CD14-positive monocyte (primary cell): ENCODE data around the gene TULP1. TPM values are rescaled to one million over a fixed set of nuclear protein-coding genes. Genes with fewer than 3 reads are reported as not detected.

Experiments used
- DNase-seq, 3 donors: peaks; one replicate each; pipeline ENCODE4 v3.0.0-alpha.2; 2011 to 2022
- H2AFZ ChIP-seq: 2 replicates; pipeline ENCODE4 v1.6.0; 2012; ENCODE audit warnings: mild to moderate bottlenecking, low read depth, low read length, inconsistent platforms; ENCODE audit not compliant: insufficient read depth, poor library complexity, severe bottlenecking
- H3K27ac ChIP-seq, 2 donors: 1 replicate in 1 of 2; 2 replicates in 1 of 2; pipeline ENCODE4 v1.5.1; 2012 to 2013; ENCODE audit warnings: low read length in 2 of 2, control low read depth in 1 of 2, inconsistent platforms in 1 of 2, low read depth in 1 of 2, mild to moderate bottlenecking in 1 of 2
- H3K27me3 ChIP-seq, 2 donors: one replicate each; pipeline versions ENCODE4 v1.6.0 to v1.6.1; 2011 to 2013; ENCODE audit warnings: low read length in 2 of 2; ENCODE audit not compliant: control insufficient read depth in 2 of 2, insufficient read depth in 2 of 2
- H3K36me3 ChIP-seq, 2 donors: replicated peaks in 1 of 2; 1 replicate in 1 of 2; 2 replicates in 1 of 2; pipeline versions ENCODE4 v1.5.1 to v1.6.1; 2012 to 2013; ENCODE audit warnings: low read length in 2 of 2, control low read depth in 1 of 2, inconsistent platforms in 1 of 2, mild to moderate bottlenecking in 1 of 2; ENCODE audit not compliant: insufficient read depth in 2 of 2, control insufficient read depth in 1 of 2
- H3K4me1 ChIP-seq, 2 donors: 1 replicate in 1 of 2; 2 replicates in 1 of 2; pipeline versions ENCODE4 v1.5.1 to v1.6.1; 2012 to 2013; ENCODE audit warnings: low read length in 2 of 2, control low read depth in 1 of 2, inconsistent platforms in 1 of 2, mild to moderate bottlenecking in 1 of 2, moderate library complexity in 1 of 2; ENCODE audit not compliant: insufficient read depth in 2 of 2, control insufficient read depth in 1 of 2
- H3K4me2 ChIP-seq: replicated peaks from 2 replicates; pipeline ENCODE3; 2012; ENCODE audit warnings: low read length, moderate library complexity, mild to moderate bottlenecking; ENCODE audit not compliant: poor library complexity, severe bottlenecking; ENCODE audit errors: extremely low read depth
- H3K4me3 ChIP-seq, 3 experiments: fragments of 200-600 bp in 1 of 3; sonication (generic) in 1 of 3; replicated peaks in 1 of 3; 1 replicate in 2 of 3; 2 replicates in 1 of 3; pipeline ENCODE4 v1.5.1; 2011 to 2013; ENCODE audit warnings: low read length in 3 of 3, mild to moderate bottlenecking in 3 of 3, control low read depth in 2 of 3, low read depth in 2 of 3, inconsistent platforms in 1 of 3, moderate library complexity in 1 of 3
- H3K79me2 ChIP-seq: 2 replicates; pipeline ENCODE4 v1.6.0; 2012; ENCODE audit warnings: mild to moderate bottlenecking, control low read depth, inconsistent platforms, low read length, moderate library complexity; ENCODE audit not compliant: insufficient read depth
- H3K9ac ChIP-seq: 2 replicates; pipeline ENCODE4 v1.6.0; 2017; ENCODE audit warnings: low read length, mild to moderate bottlenecking; ENCODE audit not compliant: insufficient read depth, poor library complexity, severe bottlenecking
- H3K9me3 ChIP-seq, 2 donors: replicated peaks in 1 of 2; 1 replicate in 1 of 2; 2 replicates in 1 of 2; pipeline versions ENCODE4 v1.5.1 to v1.6.1; 2012 to 2013; ENCODE audit warnings: low read length in 2 of 2, control low read depth in 1 of 2; ENCODE audit not compliant: control insufficient read depth in 1 of 2, insufficient read depth in 1 of 2
- H4K20me1 ChIP-seq: 2 replicates; pipeline ENCODE4 v1.6.0; 2012; ENCODE audit warnings: mild to moderate bottlenecking, low read length, control low read depth, moderate library complexity; ENCODE audit not compliant: insufficient read depth
- H3K27ac Mint-ChIP-seq, 7 donors: one replicate each; pipeline ENCODE4 v1.8.0; 2020; ENCODE audit warnings: mild to moderate bottlenecking in 7 of 7, mixed read lengths in 7 of 7, moderate library complexity in 6 of 7, inconsistent platforms in 2 of 7
- H3K27me3 Mint-ChIP-seq, 3 donors: one replicate each; pipeline ENCODE4 v1.8.0; 2021 to 2022; ENCODE audit warnings: low read depth in 3 of 3, mild to moderate bottlenecking in 3 of 3, mixed read lengths in 3 of 3, moderate library complexity in 3 of 3, inconsistent platforms in 1 of 3
- H3K36me3 Mint-ChIP-seq, 2 donors: one replicate each; pipeline ENCODE4 v1.8.0; 2020; ENCODE audit warnings: mixed read lengths in 2 of 2, inconsistent platforms in 1 of 2, mild to moderate bottlenecking in 1 of 2
- H3K4me1 Mint-ChIP-seq: one replicate; pipeline ENCODE4 v1.8.0; 2020; ENCODE audit warnings: mild to moderate bottlenecking, mixed read lengths
- H3K4me3 Mint-ChIP-seq, 2 donors: one replicate each; pipeline ENCODE4 v1.8.0; 2020; ENCODE audit warnings: mild to moderate bottlenecking in 2 of 2, mixed read lengths in 2 of 2, moderate library complexity in 1 of 2
- H3K9me3 Mint-ChIP-seq, 7 donors: one replicate each; pipeline ENCODE4 v1.8.0; 2020 to 2022; ENCODE audit warnings: mixed read lengths in 7 of 7, mild to moderate bottlenecking in 6 of 7, moderate library complexity in 6 of 7, inconsistent platforms in 2 of 7
- WGBS: methylation state at CpG from one replicate; pipeline ENCODE4 v1.1.5; 2013; ENCODE audit warnings: missing lambda C conversion rate; ENCODE audit not compliant: insufficient coverage; 5-methylcytosine and 5-hydroxymethylcytosine counted together
- intact Hi-C, 2 donors: fragments of 100-400 bp; cut with micrococcal nuclease; formaldehyde crosslinking; loops; one replicate each; pipeline versions ENCODE4 v1.15.0 to v1.15.1; 2023
- polyA plus RNA-seq, 3 donors: library from polyadenylated mRNA; depleted of rRNA in 1 of 3; unstranded in 2 of 3; stranded (reverse) in 1 of 3; fragments of 300-500 nt in 2 of 3; fragments of >200 nt in 1 of 3; fragmentation: Illumina TruSeq in 2 of 3; gene quantifications; 1 replicate in 2 of 3; 2 replicates in 1 of 3; pipeline ENCODE4 v1.2.3, GENCODE V29; 2012 to 2021
- TF ChIP-seq, protein P1 (sequence below): fragments of 200-600 bp; IDR thresholded peaks from one replicate; pipeline ENCODE4 v1.8.0; 2022; ENCODE audit warnings: antibody characterized with exemption, mild to moderate bottlenecking

Gene TULP1
- polyA plus RNA-seq, 3 donors: not detected

DNA sequence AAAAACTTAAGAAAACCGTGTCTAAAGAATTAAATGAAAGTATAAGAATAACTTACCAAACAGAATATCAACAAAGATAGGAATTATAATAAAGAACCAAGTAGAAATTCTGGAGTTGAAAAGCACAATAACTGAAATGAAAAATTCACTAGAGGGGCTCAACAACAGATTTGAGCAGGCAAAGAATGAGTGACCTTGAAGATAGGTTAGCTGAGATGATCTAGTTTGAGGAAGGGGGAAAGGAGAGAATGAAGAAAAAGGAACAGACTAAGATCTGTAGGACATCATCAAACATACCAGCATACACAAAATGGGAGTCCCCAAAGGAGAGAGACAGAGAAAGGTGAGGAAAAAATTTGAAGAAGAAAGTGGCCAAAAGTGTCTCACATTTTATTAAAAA lies 37.7 kb upstream of the TULP1 start:
- Histone ChIP-seq H3K9ac (no peak overlapping the region), H3K4me2 (no peak overlapping the region), H3K79me2 (no peaks in the 10 kb centered on the region), H3K4me3 (no peak overlapping the region), H3K27ac (no peak overlapping the region), H3K36me3 (no peaks in the 10 kb centered on the region), H3K27me3 (no peaks in the 10 kb centered on the region), H3K9me3 (peaks cover 0 to 15% of the 10 kb centered on the region in 2 donors), H3K4me1 (no peaks in the 10 kb centered on the region), H4K20me1 (no peaks in the 10 kb centered on the region), H2AFZ (no peak overlapping the region)
- Mint-ChIP-seq H3K27me3 (peaks cover 1 to 12% (median 2%) of the 10 kb centered on the region in 3 donors), H3K4me3 (no peak overlapping the region), H3K27ac (peak overlapping the region in 1 of 7 donors; percentile 50), H3K4me1 (peaks cover 2% of the 10 kb centered on the region), H3K36me3 (no peaks in the 10 kb centered on the region), H3K9me3 (peaks cover 6 to 24% (median 18%) of the 10 kb centered on the region in 7 donors)
- TF ChIP-seq, protein P1, sequence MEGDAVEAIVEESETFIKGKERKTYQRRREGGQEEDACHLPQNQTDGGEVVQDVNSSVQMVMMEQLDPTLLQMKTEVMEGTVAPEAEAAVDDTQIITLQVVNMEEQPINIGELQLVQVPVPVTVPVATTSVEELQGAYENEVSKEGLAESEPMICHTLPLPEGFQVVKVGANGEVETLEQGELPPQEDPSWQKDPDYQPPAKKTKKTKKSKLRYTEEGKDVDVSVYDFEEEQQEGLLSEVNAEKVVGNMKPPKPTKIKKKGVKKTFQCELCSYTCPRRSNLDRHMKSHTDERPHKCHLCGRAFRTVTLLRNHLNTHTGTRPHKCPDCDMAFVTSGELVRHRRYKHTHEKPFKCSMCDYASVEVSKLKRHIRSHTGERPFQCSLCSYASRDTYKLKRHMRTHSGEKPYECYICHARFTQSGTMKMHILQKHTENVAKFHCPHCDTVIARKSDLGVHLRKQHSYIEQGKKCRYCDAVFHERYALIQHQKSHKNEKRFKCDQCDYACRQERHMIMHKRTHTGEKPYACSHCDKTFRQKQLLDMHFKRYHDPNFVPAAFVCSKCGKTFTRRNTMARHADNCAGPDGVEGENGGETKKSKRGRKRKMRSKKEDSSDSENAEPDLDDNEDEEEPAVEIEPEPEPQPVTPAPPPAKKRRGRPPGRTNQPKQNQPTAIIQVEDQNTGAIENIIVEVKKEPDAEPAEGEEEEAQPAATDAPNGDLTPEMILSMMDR: no peak
- DNase-seq: no peak
- WGBS: no CpG with 5 or more reads among the region's 1 CpG
- intact Hi-C loops: no loop called here

DNA sequence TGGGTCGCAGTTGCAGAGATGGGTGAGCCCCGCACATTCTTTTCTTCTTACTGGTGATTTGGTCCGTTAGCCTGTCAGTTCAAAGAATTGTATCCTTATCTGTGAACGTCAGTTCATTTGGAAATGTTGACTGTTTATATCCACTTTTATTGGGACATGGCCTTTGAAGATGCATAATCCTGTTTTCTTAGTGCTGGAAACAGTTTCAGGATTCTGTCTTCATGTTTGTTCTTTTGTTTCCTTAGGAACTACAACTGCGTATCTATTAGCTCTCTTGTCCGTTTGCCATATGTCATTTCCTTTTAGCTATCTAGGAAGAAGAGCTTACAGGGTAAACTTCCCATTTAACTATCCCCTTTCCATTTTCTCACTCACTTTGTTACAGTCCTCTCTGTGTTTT lies 35.0 kb upstream of the TULP1 start:
- intact Hi-C loops: no loop called here
- Histone ChIP-seq H2AFZ (no peak overlapping the region), H3K36me3 (no peaks in the 10 kb centered on the region), H3K79me2 (no peaks in the 10 kb centered on the region), H3K9me3 (peaks cover 0 to 15% of the 10 kb centered on the region in 2 donors), H3K4me1 (no peaks in the 10 kb centered on the region), H3K27ac (no peak overlapping the region), H3K4me2 (no peak overlapping the region), H3K4me3 (no peak overlapping the region), H4K20me1 (no peaks in the 10 kb centered on the region), H3K9ac (no peak overlapping the region), H3K27me3 (no peaks in the 10 kb centered on the region)
- TF ChIP-seq, protein P1: no peak
- H3K27me3 Mint-ChIP-seq: peaks cover 3 to 8% (median 8%) of the 10 kb centered on the region in 3 donors
- no peaks in the 10 kb centered on the region for H3K36me3 Mint-ChIP-seq
- peaks cover 6 to 24% (median 18%) of the 10 kb centered on the region in 7 donors for H3K9me3 Mint-ChIP-seq
- H3K27ac Mint-ChIP-seq: no peak overlapping the region
- DNase-seq: no peak
- H3K4me1 Mint-ChIP-seq: peaks cover 4% of the 10 kb centered on the region
- WGBS: 100% methylated on average over 1 of the region's 6 CpGs
- H3K4me3 Mint-ChIP-seq: no peak overlapping the region
